HG03575 (cell line): ENCODE measurements around the gene DUSP21.
A peak's percentile ranks its signal among the peaks of the same experiment; 100 is the strongest.
"Not testable (repeated sequence)": the region's sequence is repeated elsewhere in the genome, so short reads cannot be mapped to it uniquely, and the experiment has no call there.

Experiments used
- ATAC-seq: cut with Tn5 transposase; IDR thresholded peaks from one replicate; pipeline ENCODE4 v1.9.1; 2021; ENCODE audit not compliant: unreplicated experiment, insufficient number of reproducible peaks, low FRiP score; ENCODE audit errors: extremely low read depth

DUSP21 gene

DNA sequence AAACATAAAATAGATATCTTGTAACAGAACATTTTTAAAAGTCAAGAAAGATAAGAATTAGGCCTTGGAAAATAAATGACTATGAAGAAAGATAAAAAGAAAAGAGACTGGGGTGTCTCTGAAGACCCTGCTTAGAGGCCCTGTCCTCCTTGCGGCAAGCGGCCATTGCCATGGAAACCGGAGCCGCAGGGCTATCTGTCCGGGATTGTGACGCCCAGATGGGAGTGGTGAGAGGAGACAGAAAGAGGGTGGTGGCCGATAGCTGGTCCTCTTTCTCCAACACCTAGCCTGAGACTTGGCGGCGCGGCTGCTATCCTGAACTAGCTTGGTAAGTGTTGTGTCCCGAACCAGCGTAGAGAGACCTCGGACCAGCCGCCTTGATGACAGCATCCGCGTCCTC lies at the start of gene DUSP21:
Gene DUSP21, plus strand, starts transcription at position 269 of the 400 bp plus-strand sequence. Its CDS starts 112 bp downstream, at position 381.
- ATAC-seq = no peak

DNA sequence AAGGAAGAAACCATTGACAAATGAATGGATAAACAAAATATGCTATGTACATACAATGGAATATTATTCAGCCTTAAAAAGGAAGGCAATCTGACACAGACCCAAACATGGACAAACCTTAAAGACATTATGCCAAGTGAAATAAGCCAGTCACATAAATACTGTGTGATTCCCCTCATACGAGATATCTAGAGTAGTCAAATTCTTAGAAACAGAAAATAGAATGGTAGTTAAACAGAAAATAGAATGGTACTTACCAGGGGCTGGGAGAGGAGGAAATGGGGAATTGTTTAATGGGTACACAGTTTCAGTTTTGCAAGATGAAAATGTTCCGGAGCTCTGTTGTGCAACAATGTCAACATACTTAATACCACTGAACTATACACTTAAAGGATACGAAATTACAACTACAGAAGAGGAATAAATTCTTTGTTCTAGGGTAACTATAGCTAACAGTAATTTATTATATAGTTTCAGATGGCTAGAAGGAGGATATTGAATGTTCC lies 47.8 kb upstream of the DUSP21 start:
- ATAC-seq = no peak

DNA sequence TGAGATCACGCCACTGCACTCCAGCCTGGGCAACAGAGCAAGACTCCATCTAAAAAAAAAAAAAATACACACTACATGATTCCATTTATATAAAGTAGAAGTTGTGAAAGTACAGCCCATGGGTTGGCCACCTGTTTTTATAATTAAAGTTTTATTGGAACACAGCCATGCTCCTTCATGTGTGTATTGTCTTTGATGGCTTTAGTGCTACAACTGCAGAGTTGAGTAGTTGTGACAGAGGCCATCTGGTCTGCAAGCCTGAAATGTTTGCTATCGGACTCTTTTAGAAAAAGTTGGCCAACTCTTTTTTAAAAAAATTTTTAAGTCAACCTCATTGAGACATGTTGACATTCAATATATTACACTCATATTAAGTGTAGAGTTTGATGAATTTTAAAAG lies 41.2 kb upstream of the DUSP21 start:
- ATAC-seq = no peak

DNA sequence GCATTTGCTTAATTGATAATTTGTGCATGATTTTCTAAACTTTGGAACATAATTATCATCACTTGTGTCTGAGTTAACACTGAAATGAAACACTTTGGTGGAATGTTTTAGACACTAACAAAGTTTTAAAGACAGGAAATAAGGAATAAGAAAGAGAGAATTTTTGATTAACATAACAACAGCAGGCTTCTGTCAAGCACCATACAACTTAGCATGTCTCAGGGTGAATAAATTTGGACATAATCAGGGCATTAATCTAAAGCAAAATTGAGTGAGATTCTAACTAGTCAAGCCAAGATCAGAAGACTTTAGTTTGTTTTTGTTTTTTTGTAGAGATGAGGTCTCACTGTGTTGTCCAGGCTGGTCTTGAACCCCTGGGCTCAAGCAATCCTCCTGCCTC lies 28.1 kb upstream of the DUSP21 start:
- ATAC-seq = no peak

DNA sequence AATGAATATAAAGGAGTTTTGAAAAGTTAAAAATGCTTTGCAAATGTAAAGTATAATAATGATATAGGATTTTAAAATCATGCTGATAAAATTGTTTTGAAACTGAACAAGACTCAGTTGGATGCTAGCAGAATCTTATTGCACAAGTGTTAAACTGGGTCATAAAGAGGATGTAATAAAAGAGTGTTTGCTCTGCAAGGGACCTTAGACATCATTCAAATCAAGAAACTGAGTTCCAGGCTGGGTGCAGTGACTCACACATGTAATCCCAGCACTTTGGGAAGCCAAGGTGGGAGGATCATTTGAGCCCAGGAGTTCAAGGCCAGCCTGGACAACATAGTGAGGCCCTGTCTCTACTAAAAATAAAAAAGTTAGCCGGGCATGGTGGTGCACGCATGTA lies 27.5 kb upstream of the DUSP21 start:
- ATAC-seq = no peak

DNA sequence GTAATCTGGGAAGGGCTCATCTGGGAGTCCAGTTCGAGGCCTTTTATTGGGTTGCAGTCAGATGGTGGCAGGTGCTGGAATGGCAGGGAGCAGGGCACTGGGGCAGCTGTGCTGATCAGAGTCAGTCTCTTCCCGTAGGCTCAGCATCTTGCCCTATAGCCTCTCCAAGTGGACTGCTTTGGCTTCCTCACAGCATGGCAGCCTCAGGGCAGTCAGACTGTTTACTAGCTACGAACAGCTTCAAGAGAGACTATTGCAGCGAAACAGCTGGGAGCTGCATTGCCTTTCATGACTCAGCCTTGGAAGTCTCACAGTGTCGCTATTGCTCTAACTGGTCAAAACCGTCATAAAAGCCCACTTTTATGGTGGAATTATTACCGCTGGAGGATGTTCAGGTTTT lies 26.8 kb upstream of the DUSP21 start:
- no peak for ATAC-seq

DNA sequence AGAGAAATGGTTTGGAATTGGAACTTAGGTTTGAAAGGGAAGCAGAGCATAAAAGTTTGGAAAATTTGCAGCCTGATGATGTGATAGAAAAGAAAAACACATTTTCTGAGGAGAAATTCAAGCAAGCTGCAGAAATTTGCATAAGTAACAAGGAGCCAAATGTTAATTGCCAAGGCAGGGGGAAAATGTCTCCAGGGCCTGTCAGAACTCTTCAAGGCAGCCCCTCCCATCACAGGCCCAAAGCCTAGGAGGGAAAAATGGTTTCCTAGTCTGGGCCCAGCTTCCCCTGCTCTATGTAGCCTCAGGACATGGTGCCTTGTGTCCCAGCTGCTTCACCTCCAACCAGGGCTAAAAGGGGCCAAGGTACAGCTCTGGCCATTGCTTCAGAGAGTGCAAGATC lies 21.2 kb upstream of the DUSP21 start:
- ATAC-seq = no peak

DNA sequence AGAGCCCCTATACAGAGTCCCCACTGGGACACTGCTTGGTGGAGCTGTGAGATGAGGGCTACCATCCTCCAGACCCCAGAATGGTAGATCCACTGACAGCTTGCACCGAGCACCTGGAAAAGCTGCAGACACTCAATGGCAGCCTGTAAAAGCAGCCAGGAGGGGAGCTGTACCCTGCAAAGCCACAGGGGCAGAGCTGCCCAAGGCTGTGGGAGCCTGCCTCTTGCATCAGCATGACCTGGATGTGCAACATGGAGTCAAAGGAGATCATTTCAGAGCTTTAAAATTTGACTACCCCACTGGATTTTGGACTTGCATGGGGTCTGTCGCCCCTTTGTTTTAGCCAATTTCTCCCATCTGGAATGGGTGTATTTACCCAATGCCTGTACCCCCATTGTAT lies 20.6 kb upstream of the DUSP21 start:
- not testable (repeated sequence) for ATAC-seq

DNA sequence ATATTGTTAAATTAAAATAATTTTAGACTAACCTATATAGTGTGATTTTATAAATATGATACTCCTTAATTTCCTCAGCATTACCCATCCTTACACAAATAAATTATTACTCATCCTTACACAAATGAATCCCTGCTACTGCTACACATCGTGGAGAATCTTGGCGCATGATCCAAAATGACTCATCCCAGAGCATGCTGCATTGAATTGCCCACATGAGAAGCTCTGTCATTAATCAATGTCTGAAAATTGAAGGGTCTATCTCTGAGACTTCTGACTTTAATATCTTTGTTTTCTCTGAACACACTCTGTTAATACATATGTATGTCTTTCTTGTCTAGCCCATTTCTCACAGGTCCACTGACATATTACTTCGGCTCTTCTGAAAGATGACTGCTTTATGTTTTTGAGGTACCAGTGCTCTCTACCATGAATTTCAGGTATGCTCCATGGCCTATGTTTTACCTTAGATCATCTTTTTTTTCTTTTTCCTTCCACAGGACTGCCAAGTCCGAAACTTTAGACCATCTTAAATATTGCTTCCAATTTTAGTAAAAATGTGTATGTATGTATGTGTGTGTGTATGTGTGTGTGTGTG lies 15.7 kb upstream of the DUSP21 start:
- no peak for ATAC-seq

DNA sequence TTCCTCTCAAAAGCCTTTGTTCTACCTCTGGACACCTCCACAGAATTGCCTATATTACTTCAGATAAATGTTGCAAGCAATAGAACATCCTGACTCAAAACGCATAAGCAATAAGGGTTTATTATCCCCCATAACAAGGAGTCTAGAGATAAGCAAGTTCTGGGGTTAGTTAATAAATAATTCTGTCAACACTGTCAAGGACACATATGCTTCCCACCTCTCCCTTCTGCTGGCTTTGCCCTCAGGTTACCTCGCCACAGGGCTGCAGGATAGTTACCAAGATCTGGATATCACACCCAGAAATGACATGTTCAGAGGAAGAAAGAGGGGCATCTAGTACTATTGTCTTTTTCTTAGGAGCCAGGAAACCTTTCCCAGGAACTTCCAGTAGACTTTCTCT lies 14.0 kb upstream of the DUSP21 start:
- no peak for ATAC-seq

DNA sequence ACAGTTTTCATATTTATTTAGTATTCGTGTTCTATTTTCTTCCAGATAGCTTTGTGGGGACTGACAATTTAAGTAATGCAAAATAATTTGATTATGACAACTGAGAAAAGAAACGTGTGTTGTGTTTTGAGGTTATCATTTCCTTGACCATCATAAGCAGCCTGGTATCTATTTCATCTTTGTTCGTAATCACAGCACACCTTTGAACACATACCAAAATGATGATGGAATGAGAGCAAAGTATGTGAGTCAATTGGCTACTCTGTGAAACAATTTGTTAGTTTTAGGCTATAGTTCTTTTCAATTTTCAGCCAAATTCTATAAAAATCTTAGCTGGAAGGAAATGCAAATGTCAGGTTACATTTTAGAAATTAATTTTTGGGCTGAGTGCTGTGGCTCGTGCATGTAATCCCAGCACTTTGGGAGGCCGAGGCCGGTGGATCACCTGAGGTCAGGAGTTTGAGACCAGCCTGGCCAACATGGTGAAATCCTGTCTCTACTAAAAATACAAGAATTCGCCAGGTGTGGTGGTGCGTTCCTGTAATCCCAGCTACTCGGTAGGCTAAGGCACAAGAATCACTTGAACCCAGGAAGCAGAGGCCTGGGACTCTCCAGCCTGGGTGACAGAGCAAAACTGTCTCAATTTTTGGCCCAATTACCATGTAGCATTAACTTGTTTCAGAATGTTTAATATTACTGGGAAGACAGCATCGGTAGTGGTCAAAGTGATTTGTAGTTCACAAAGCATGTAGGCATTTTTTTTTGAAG lies 1.1 kb upstream of the DUSP21 start:
- no peak for ATAC-seq

DNA sequence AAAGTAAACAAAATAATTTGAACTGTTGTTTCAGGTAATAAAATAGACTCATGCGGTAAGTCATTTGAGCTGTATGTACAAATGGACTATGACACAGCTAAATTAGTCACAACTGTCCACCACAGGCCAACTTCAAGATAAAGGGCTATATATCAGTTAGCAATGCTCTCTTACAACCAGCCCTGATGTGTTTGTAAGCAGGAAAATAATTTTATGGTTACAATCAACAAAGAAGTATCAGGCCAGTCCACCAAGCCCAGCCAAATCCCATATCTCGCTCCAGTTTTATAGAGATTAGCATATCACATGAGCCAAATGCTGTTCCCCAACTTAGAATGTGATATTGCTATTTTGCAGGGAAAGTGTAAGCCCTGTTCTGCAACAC lies 511 bp upstream of the DUSP21 start:
- ATAC-seq = no peak

DNA sequence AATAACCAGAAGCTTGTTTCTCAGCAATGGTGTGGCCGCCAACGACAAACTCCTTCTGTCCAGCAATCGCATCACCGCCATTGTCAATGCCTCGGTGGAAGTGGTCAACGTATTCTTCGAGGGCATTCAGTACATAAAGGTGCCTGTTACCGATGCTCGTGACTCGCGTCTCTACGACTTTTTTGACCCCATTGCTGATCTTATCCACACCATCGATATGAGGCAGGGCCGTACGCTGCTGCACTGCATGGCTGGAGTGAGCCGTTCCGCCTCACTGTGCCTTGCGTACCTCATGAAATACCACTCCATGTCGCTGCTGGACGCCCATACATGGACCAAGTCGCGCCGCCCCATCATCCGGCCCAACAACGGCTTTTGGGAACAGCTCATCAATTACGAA lies 383 bp downstream of the DUSP21 start:
- no peak for ATAC-seq

DNA sequence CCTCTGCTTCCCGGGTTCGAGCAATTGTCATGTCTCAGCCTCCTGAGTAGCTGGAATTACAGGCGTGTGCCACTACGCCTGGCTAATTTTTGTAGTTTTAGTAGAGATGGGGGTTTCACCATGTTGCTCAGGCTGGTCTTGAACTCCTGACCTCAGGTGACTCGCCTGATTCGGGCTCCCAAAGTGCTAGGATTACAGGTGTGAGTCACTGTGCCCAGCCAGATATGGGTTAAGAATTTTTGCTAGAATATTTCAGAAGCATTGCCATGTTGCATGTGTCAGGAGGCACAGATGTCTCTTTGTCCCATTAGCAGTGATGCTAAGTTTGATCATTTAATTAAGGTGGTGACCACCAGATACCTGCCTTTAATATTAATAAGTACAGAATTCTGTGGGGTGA lies 7.1 kb downstream of the DUSP21 start:
- ATAC-seq = not testable (repeated sequence)

DNA sequence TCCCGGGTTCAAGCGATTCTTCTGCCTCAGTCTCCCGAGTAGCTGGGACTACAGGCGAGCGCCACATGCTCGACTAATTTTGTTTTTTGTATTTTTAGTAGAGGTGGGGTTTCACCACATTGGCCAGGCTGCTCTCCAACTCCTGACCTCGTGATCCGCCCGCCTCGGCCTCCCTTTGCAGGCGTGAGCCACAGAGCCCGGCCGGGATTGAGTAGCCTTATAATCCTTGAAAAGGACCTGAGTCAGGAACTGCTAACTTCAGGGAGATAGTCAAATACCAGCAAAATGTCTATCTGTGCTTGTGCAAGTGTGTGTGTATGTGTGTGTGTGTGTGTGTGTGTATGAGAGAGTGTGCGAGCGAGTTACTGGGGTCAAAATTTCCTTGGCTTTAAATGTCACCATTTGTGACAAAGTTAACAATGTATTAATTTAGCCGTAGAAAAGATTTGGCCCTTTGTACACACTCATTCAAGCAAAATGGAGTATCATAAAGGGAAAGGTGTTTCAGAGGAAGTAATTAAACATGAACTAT lies 27.4 kb downstream of the DUSP21 start:
- ATAC-seq = no peak

DNA sequence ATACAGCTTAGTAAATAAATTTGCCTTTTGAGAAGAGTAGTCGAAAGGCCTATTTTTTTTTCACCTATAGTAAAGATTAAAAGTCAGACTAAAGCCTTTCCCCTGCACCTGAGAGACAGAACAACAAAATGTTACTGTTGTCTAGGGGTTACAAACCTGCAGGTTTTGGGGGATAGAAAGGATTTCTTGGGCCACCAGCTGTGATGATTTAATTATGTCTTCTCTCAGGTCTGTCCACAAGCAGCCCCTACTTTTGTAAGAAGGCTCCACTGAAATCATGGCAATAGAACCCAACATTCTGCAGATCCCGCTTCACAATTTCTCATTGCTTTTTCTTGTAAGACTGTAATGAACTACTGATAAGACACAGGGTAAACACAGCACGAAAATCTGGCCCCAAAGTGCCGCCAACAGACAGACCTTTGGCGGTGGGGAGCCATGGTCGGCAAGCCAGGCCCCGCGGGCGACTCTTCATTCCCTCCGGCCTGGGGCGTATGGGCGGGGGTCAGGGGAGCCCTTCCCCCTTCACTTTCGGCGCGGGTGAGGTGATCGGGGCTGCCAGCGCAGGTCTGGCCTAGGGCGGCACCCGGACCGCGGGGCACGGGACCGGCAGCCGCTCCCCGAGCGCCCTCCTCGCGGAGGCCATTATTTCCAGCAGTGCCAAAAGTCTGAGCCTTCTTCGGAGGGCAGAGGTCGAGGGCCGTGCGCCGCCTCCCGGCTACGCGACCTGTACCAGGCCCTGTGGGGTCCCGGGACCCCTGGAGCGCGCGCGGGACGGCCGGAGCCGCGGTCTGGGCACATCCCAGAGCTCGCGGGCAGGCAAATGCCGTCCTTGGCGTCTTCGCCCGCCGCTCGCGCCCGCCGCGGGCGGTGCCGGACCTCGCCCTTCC lies 28.4 kb downstream of the DUSP21 start:
- no peak for ATAC-seq

DNA sequence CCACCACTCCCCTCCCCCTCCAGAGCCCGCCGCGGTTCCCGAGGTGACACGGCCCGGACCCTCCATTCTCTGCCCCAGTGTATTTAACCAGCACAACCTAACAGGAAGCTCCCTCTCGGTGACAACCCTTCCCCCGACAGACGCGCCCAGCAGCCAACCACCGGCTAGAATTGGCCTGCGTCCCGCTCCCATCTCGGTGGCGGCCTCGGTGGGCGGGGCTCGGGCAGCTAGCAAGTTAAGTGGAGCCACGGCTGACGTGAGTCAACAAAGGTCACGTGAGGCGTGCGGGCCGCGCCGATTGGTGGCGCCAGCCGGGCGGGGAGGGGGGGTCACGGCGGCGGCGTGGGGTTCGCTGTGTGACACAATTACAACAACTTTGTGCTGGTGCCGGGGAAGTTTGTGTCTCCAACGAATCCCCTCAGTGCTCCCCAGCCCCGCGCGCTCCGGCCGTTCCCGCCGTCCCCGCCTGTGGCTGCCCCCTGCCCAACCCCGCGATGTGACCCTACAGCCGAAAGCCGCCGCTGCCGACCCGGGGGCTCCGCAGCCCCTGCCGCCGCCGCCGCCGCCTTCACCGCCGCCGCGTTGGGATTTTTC lies 29.1 kb downstream of the DUSP21 start, which contains the start of gene KDM6A:
Gene KDM6A, plus strand, starts transcription at position 368 of the 594 bp plus-strand sequence. CDS start 364 bp downstream, outside the sequence.
- ATAC-seq = peak; percentile 88

DNA sequence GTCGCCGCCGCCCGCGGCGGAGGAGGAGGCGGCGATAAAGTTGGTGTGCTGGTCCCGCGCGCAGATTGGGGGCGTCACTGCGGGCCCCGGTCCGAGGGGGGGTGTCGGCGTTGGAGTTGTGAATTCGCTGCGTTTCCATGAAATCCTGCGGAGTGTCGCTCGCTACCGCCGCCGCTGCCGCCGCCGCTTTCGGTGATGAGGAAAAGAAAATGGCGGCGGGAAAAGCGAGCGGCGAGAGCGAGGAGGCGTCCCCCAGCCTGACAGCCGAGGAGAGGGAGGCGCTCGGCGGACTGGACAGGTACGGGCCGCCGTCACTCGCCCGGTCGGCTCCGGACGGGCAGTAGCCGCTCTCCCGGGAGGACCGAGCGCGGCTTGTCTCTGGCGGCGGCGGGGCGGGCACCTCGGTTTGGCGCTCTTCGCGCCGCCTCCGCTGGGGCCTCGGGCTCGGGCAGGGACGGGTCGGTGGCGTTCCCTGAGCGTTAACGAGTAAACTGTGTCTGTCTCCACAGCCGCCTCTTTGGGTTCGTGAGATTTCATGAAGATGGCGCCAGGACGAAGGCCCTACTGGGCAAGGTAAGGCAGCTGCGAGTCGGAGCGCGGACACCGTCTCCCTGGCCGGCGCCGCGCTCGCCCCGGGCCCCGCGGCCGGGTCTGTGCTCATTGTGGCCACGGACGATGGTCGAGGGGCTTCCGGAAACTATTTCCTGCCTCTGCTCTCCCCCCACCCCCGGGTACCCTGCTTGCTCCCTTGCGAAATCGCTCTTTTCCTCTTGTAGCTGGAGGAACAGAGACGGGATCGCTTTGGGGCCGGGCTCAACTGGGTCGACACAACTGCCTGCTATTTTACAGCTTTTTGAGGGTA lies 29.8 kb downstream of the DUSP21 start:
- no peak for ATAC-seq
